DMS114 treated with DMSO at 0.1 percent for 48 hours (cell line): Measurements from ENCODE around the gene UBE2M.
"Not testable (repeated sequence)": the region's sequence is repeated elsewhere in the genome, so short reads cannot be mapped to it uniquely, and the experiment has no call there.

ENCODE experiments used
- DNase-seq: peaks from one replicate; lab custom pipeline; 2025; ENCODE audit not compliant: unreplicated experiment; lab: John Stamatoyannopoulos, UW

Gene UBE2M

GRCh38 chr19:58513694-58514563, 44.5 kb downstream of the UBE2M start:
- DNase-seq = no peak

GRCh38 chr19:58513213-58513693, 45.2 kb downstream of the UBE2M start:
- DNase-seq = no peak

GRCh38 chr19:58511353-58512208, 46.8 kb downstream of the UBE2M start, which contains the start of gene SLC27A5:
SLC27A5 (minus strand) TSS chr19:58511992; CDS start chr19:58511955, 37 bp downstream.
- no peak for DNase-seq

GRCh38 chr19:58510084-58510862, 48.1 kb downstream of the UBE2M start:
- no peak for DNase-seq

- no peak for DNase-seq
Observed at GRCh38 chr19:58509731-58510083, 48.7 kb downstream of the UBE2M start.

- DNase-seq = not testable (repeated sequence)
Observed at GRCh38 chr19:58507602-58508223, 50.7 kb downstream of the UBE2M start.
